NCI-H1694 treated with DMSO at 0.1 percent for 48 hours (cell line): ENCODE results near the gene NPY.
"Not testable (repeated sequence)": the region's sequence is repeated elsewhere in the genome, so short reads cannot be mapped to it uniquely, and the experiment has no call there.

Experiments used
- DNase-seq: peaks from one replicate; lab custom pipeline; 2025; lab: John Stamatoyannopoulos, UW

NPY gene

DNA sequence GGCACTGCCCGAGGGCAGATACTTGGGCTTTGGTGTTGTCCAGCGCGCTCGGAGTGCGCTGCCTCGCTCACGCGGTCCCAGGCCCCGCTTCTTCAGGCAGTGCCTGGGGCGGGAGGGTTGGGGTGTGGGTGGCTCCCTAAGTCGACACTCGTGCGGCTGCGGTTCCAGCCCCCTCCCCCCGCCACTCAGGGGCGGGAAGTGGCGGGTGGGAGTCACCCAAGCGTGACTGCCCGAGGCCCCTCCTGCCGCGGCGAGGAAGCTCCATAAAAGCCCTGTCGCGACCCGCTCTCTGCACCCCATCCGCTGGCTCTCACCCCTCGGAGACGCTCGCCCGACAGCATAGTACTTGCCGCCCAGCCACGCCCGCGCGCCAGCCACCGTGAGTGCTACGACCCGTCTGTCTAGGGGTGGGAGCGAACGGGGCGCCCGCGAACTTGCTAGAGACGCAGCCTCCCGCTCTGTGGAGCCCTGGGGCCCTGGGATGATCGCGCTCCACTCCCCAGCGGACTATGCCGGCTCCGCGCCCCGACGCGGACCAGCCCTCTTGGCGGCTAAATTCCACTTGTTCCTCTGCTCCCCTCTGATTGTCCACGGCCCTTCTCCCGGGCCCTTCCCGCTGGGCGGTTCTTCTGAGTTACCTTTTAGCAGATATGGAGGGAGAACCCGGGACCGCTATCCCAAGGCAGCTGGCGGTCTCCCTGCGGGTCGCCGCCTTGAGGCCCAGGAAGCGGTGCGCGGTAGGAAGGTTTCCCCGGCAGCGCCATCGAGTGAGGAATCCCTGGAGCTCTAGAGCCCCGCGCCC, at the start of gene NPY:
Gene NPY (plus strand): TSS at position 294 of the 802 bp plus-strand sequence. CDS start 1,051 bp downstream, outside the sequence.
- DNase-seq = no peak

DNA sequence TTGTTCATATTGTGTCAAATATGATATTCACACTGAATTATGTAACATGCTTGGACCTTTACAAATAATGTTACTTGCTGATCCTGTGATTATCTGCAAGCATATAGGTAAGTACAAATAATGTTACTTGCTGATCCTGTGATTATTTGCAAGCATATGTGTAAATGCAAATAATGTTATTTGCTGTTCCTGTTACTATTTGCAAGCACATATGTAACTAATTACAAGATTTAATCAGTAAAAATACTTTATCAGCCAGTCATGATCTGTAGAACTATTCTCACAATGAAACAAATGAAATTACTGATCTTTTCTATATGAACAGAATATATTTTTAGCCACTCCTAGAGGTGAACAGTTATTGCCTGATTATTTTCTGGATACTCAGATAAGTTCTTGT, 44.7 kb upstream of the NPY start:
- DNase-seq = no peak

DNA sequence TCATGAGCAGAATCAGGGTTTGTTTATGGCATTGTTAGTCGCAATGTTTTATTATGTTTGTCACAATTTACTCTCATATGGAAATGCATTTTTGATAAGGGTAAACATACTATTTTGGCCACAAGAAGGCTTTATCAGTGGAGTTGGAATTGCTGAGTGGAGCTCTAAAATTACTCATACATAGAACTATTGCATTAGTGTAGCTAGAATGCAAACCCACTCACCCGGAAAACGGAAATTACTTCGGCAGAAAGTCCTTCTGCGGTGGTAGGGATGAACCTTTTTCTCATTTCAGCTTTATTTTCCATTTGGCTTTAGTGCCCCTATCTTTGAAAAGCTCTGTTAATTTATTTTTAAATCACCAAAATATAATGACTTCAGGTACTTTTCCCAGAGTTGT, 42.8 kb upstream of the NPY start:
- DNase-seq = no peak

DNA sequence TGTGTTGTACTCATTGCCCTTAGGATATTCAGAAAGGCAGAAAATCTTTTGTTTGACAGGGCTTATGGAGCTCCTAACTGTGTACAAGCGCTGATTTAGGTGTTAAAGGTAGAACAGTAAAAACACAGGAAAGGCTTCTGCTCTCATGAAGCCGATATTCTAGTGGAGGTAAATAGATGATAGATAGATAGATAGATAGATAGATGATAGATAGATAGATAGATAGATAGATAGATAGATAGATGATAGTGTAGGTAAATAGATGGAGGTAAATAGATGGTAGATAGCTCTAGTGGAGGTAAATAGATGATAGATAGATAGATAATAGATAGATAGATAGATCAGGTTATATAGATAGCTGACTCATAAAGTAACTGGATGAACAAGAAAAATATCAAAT, 39.4 kb upstream of the NPY start:
- DNase-seq = no peak

DNA sequence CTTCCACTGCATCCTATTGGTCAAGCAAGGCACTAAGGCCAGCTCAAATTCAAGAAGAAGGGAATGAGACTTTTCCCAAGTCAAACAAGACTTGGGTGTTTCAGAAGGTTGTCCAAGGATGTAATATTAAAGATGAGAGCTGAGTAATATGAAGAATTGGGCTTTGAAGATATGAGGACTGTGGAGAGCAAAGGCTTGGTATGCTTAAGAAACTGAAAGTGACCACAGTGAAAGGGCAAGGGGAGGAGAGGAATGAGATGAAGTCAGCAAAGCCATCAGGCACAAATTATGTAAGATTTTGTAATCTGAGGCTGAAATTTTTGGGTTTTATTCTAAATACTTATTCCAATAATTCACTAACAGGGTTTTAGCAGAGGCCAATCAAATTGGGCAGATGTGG, 38.6 kb upstream of the NPY start:
- DNase-seq = no peak

DNA sequence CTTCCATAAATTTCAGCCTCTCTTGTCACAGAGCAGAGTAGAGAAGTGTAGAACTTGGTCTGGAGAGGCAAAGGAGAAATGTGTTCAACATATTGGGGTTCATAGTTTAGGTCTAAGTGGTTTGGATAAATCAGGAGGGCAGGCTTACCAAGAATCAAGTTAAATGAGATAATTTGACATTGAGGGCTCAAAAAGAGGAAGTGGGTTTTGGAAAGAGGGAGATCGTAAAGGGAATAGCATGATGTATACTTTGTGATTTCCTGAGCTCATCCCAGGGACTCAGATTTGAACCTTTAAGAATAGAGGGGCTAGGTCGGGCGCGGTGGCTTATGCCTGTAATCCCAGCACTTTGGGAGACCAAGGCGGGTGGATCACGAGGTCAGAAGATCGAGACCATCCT, 34.7 kb upstream of the NPY start:
- no peak for DNase-seq

DNA sequence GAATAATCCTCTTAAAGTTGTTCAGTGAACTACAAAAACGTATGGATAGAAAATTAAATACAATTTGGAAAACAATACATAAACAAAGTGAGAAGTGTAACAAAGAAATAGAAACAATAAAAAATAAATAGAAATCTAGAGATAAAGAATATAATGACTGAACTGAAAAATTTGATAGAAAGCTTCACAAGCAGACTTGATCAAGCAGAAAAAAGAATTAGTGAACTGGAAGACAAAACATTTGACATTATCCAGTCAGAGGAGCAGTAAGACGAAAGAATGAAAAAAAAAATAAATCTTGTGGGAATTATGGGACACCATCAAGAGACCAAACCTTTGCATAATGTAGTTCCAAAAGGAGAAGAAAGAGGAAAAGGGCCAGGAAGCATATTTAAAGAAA, 32.4 kb upstream of the NPY start:
- DNase-seq = no peak

DNA sequence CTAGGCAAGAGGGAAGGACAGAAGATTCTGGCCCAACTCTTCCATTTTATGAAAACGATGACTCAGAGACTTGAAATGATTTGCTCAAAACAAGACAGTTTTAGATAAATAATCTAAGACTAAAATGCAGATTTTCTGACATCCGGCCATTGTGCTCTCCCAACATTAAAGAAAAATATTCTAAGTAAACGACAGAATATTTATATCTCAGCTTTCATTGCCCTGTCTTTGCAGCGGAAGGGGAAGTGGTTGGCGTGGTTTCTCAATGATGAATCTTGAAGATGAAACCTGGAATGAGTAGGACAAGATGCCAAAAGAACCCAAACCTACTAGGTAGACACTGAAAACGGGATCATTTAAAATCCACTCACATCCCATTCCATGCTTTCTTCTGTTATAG, 28.9 kb upstream of the NPY start:
- DNase-seq = no peak

DNA sequence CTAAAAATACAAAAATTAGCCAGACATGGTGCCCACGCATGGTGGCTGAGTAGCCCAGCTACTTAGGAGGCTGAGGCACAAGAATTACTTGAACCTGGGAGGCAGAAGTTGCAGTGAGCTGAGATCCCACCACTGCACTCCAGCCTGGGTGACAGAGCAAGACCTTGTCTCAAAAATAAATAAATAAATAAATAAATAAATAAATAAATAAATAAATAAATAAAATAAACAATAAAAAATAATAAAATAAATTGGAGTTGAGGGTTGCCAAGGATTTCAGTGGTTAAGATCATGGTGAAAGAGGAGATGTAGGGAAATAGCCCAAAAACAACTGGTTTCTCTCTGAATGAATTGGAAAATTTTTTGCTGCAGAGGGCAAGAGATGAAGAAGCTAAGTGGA, 25.7 kb upstream of the NPY start:
- DNase-seq = not testable (repeated sequence)

DNA sequence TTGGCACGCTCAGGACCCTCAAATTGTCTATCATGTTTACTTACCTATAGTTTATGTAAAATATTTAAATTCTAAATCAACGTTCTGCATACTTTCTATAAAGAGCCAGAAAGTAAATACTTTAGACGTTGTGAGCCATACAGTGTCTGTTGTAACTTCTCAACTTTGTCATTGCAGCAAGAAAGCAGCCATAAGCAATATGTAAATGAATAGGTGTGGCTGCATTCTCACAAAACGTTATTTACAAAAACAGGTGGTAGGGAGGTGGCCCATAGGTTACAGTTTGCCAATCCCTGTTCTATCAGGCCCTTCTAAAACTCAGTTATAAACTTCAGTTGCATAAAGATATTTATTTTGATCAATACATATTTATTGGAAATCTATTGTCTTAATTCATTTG, 12.1 kb upstream of the NPY start:
- no peak for DNase-seq

DNA sequence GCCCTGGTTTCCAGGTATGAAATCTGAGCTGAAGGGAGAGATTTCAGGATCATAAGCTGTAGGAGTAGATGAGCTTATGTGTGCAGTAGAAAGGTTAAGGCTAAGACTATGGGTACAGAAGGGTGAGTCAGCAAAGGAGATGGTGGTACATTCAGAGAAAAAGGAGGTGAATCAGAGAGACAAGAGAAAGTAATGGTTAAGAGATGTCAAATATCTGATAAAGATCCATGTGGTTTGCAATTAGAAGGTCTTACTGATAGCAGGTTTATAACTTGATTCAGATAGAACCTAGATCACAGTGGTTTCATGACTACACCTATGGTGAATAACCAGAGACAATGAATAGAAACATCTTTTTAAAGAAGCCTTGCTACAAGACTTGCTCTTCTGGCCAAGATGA, 4.5 kb upstream of the NPY start:
- no peak for DNase-seq

DNA sequence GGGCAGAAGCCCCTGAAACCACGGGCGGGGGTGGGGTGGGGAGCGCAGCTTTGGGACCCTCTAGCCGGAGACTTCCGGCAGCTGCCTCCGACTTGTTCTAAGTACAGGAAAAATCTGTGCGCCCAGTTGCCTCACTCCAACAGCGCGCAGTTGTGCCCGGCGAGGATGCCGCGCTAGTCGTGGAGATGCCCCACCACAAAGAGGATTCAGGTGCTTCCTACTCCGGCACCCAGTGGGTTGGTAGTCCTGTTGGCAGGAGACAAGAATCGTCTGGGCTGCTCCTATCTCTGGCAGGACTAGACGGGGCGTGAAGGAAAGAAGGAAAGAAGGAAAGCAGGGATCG, 465 bp upstream of the NPY start:
- DNase-seq = no peak

DNA sequence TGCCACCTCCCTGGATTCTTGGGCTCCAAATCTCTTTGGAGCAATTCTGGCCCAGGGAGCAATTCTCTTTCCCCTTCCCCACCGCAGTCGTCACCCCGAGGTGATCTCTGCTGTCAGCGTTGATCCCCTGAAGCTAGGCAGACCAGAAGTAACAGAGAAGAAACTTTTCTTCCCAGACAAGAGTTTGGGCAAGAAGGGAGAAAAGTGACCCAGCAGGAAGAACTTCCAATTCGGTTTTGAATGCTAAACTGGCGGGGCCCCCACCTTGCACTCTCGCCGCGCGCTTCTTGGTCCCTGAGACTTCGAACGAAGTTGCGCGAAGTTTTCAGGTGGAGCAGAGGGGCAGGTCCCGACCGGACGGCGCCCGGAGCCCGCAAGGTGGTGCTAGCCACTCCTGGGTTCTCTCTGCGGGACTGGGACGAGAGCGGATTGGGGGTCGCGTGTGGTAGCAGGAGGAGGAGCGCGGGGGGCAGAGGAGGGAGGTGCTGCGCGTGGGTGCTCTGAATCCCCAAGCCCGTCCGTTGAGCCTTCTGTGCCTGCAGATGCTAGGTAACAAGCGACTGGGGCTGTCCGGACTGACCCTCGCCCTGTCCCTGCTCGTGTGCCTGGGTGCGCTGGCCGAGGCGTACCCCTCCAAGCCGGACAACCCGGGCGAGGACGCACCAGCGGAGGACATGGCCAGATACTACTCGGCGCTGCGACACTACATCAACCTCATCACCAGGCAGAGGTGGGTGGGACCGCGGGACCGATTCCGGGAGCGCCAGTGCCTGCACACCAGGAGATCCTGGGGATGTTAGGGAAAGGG, 913 bp downstream of the NPY start:
- DNase-seq = no peak

DNA sequence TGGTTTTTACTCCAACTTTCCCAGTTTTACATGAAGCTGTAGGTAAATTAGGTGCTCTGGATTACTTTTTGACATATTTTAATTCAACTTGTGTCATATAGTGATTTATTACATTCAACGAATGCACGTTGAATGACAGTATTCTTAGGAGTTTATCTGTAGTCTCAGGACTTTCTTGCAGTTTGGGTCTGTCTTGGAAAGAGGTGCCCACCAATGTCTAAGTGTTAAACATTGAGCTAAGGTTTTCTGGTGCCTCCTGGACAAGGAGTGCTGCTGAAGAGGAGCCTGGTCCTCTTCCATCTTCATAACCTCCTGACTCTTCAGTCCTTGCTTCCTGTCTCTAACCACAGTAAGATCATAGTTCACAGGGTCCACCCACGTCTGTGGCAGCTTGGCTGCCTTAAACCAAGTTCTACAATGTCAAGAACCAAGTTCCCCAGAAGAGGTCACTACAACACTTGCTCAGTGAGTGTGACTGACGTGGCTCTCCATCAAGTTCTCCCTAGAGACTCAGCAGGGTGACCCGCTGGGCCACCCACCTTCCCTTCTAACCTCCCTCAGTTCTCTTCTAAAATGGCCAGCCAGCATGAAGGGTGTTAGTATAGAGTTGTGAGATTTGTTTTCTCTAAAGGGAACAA, 6.1 kb downstream of the NPY start:
- peak; percentile 86 for DNase-seq

DNA sequence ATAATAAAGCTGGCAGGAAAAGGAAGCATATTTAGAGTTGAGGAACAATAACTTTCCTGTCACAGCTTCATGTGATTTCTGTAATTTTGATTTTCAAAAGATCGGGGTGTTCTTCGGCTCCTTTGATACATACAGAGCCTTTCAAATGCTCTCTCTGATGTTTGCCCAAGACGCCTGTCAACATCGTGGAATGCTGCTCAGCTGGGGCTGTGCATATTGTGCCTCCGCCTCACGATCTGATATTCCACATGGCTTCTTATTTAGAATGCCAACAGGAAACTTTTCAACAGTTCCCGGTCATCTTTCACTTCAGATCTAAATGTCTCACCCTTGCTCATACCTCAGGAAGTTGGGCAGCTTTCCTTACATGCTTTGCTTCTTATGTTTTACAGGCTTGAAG, 7.3 kb downstream of the NPY start:
- DNase-seq = no peak

DNA sequence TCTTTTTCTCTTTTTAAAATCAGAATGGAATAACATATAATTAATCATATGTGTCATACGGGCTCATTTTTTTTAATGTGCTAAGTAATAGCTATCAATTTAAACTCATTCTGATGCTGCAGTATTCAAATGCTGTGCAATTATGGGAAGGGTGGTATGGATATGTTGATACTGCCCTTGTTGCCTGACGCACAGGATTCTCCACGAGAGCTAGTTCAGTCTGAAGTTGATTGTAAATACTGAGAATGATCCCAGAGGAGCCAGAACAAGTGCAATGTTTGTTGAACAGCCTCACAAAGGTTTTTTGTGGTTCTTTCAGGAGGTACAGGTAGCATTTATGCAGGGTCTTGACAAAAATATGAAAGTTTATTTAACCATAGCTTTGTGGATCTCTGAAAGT, 13.4 kb downstream of the NPY start:
- no peak for DNase-seq

DNA sequence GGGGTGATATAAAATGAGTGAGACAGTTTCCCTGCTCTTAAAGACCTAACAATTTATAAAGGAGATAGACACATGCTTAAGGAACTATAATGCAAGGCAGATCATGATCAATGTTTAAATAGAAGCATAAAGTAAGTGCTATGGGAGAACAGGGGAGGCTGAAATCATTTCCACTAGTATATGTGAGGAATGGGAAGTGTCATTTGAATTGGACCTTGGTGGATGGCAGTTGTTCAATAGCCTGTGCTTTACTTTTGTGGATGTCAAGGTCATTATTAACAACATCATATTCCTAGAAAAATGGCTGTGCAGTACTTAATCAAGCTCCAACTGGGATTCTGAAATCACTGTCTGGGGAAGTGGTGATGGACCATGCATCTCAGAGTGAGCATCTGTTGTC, 14.7 kb downstream of the NPY start:
- no peak for DNase-seq

DNA sequence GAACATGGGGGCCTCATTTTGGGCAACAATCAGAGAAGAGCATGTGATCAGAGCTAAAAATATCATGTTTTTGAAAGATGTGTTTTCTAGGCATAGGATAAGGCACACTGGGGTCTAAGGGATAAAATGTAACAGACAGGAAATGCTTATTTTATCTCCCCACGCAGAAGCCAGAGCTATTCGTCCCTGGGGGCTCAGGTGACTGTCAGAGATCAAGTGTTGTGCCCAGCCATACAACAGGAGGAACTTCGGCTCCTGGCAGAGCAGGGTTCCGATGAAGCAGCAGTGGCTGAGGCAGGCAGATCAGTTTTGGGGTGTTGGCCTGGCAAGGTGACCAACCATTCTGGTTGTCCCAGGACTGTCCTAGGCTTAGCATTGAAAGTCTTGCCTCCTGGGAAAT, 15.2 kb downstream of the NPY start:
- DNase-seq = no peak

DNA sequence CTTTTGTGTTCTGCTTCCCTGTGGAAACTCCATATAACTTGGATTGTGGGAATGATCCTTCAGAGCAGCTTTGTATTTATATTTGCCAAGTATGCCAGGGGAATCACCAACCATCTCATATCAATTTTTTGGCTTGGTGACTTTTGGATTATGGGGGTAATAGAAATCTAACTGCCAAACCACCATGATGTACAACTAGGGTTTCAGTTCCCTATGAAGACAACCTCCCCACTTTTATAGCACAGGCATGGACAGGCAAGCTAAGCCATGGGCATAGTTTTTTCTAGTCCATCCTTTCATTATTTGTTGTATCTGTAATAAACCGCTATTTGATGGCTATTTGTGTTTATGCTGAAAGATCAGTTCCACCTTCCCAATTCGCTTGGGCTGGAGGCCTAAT, 17.7 kb downstream of the NPY start:
- DNase-seq = no peak

DNA sequence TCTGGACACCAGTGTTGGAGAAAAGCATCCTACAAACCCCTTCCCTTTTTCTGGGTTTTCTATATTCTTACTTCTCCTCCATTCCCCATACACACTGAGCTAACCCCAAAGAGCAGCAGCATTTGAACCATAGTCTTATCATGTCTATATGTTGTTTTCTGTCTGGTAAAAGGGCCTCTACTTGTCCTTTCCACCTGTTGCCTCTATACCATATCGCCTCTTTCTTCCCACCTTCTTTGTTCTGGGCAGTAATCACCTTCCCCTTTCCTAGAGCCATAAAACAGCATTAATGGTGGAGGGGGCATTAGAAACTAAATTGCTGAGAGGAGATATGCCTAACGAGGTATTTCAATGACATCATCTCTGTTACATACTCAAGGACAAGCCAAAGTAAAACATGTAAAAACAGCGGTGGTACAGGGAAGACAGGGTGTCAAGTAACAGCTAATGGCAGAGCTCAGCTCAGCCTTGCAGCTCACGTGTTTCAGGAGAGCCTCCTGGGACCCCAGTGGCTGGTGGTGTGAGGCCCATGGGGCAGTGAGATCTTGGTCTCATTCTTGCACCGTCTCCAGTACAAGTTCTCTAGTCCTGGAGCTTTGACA, 20.6 kb downstream of the NPY start:
- DNase-seq = no peak

DNA sequence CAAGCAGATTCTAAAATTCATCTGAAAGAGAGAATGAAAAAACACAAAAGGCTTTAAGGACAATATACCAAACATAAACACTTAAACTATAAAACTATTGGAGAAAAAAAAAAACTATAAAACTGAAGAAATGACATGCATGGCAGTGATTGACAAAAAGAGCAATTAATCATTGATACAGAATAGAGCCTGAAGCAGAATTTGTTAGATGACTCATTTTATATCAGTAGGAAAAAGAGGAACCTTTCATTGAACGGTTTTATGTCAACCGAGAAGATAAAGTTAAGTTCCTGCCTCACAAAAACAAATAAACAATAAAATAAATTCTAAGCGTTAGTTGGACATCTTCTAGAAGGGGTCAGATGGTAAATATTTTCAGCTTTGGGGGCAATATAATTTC, 23.3 kb downstream of the NPY start:
- no peak for DNase-seq

DNA sequence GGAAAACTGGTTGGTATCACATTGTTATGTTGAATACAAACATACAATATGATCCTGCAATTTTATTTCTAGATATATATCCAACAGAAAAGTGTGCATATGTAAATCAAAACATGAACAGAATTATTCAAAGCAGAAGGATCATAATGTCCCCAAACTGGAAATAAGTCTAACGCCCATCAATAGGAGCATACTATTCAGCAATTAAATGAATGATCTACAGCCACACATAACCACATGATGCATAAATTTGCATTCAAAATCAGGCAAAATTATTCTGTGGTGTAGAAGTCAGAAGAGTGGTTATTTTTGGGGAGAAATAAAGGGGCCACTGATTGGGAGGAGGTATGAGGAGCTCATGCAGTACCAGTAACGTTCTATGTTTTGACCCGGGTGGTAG, 28.6 kb downstream of the NPY start:
- DNase-seq = no peak

DNA sequence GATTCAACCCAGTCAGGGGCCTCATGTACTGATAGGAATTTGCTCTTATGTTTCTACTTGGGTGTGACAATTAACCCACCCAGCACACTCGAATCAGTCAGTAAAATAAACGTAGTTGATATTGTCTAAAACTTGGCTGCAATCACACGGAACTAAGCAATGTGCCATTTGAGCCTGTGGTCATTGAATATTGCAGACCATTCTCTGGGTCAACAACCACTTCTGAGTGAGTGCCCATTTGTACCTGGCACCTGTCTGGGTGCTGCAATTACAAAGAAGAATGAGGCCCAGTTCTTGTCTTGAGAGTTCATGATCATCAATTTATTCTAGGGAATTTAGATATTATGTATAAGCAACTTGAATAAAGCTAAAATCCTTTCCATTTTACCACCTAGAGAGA, 29.8 kb downstream of the NPY start:
- DNase-seq = no peak
